ENCODE results near the gene EPHA6.

GRCh38 chr3:97070302-97070701, 255.9 kb downstream of the EPHA6 start:
- no peak for TF ChIP-seq POLR2A (IDR thresholded peaks at IDR 0.05)
- TF ChIP-seq CTCF (IDR thresholded peaks at IDR 0.05): no peak
- TF ChIP-seq EP300 (IDR thresholded peaks at IDR 0.05): no peak
